D721Med (cell line): ENCODE data around the gene DNAH2.
"Not testable (repeated sequence)": the region's sequence is repeated elsewhere in the genome, so short reads cannot be mapped to it uniquely, and the experiment has no call there.

Experiments
- DNase-seq: peaks from one replicate; pipeline ENCODE4 v3.0.0; 2011; ENCODE audit warnings: low spot score; ENCODE audit not compliant: insufficient read length
- FAIRE-seq: peaks from 2 replicates; lab custom pipeline; 2011; peaks lifted over from hg19 to GRCh38; lab: Jason Lieb, UNC
- CTCF ChIP-seq: IDR thresholded peaks from 2 replicates; pipeline ENCODE4 v1.5.1; 2012; ENCODE audit warnings: mild to moderate bottlenecking, control low read depth; ENCODE audit not compliant: insufficient read depth; ENCODE audit errors: missing control alignments

Gene DNAH2

GRCh38 chr17:7807206-7807605 is 89.7 kb downstream of the DNAH2 start:
- TF ChIP-seq CTCF = no peak
- FAIRE-seq (no peak), DNase-seq (no peak)

- FAIRE-seq (no peak), DNase-seq (no peak)
- TF ChIP-seq CTCF = no peak
Measured at GRCh38 chr17:7809086-7809790, 91.7 kb downstream of the DNAH2 start.

- not testable (repeated sequence) for FAIRE-seq
Measured at GRCh38 chr17:7809791-7810343, 92.3 kb downstream of the DNAH2 start.

GRCh38 chr17:7811251-7811650 is 93.7 kb downstream of the DNAH2 start:
- no peak for TF ChIP-seq CTCF
- FAIRE-seq (no peak), DNase-seq (no peak)

More at GRCh38 chr17:7809791-7810343, 92.3 kb downstream of the DNAH2 start:
- not testable (repeated sequence) for DNase-seq

GRCh38 chr17:7814969-7815368 is 97.4 kb downstream of the DNAH2 start:
- TF ChIP-seq CTCF = no peak
- FAIRE-seq (no peak), DNase-seq (no peak)

GRCh38 chr17:7816926-7817642 is 99.5 kb downstream of the DNAH2 start:
- FAIRE-seq = no peak
- TF ChIP-seq CTCF = no peak
- DNase-seq = no peak

- DNase-seq (no peak), FAIRE-seq (no peak)
- TF ChIP-seq CTCF = no peak
Measured at GRCh38 chr17:7817643-7817964, 100.1 kb downstream of the DNAH2 start.
